Epithelial cell of esophagus (primary cell): ENCODE data around the gene GPX4.

Experiments used
- DNase-seq: peaks from one replicate; pipeline ENCODE4 v3.0.0; 2010; ENCODE audit warnings: low read depth
- H3K4me3 ChIP-seq: 2 replicates; pipeline ENCODE4 v1.5.1; 2011; ENCODE audit warnings: mild to moderate bottlenecking, low read length, control low read depth
- TF ChIP-seq, protein P1 (sequence below): IDR thresholded peaks from 2 replicates; pipeline ENCODE4 v1.5.1; 2011; ENCODE audit warnings: low read depth, mild to moderate bottlenecking, low read length, control low read depth, inconsistent platforms; ENCODE audit not compliant: insufficient read depth; ENCODE audit errors: missing control alignments

The GPX4 gene

DNA sequence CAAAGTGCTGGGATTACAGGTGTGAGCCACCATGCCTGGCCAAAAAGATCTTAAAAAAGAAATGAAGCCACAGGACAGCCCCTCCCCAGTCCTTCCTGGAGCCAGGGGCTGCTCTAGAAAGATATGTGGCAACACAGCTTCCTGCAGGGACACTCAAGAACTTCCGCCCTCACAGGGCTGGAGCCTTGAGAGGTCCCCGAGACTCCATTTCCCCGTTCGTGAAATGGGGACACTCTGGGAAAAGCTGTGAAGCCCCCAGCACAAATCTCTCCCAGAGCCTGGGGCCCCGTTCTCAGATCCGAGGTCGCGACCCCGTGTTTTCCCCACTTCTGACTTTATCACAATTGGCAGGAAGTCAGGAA, 2.5 kb upstream of the GPX4 start:
- no peak overlapping the region for H3K4me3 ChIP-seq
- TF ChIP-seq, protein P1, sequence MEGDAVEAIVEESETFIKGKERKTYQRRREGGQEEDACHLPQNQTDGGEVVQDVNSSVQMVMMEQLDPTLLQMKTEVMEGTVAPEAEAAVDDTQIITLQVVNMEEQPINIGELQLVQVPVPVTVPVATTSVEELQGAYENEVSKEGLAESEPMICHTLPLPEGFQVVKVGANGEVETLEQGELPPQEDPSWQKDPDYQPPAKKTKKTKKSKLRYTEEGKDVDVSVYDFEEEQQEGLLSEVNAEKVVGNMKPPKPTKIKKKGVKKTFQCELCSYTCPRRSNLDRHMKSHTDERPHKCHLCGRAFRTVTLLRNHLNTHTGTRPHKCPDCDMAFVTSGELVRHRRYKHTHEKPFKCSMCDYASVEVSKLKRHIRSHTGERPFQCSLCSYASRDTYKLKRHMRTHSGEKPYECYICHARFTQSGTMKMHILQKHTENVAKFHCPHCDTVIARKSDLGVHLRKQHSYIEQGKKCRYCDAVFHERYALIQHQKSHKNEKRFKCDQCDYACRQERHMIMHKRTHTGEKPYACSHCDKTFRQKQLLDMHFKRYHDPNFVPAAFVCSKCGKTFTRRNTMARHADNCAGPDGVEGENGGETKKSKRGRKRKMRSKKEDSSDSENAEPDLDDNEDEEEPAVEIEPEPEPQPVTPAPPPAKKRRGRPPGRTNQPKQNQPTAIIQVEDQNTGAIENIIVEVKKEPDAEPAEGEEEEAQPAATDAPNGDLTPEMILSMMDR = no peak
- DNase-seq = no peak

DNA sequence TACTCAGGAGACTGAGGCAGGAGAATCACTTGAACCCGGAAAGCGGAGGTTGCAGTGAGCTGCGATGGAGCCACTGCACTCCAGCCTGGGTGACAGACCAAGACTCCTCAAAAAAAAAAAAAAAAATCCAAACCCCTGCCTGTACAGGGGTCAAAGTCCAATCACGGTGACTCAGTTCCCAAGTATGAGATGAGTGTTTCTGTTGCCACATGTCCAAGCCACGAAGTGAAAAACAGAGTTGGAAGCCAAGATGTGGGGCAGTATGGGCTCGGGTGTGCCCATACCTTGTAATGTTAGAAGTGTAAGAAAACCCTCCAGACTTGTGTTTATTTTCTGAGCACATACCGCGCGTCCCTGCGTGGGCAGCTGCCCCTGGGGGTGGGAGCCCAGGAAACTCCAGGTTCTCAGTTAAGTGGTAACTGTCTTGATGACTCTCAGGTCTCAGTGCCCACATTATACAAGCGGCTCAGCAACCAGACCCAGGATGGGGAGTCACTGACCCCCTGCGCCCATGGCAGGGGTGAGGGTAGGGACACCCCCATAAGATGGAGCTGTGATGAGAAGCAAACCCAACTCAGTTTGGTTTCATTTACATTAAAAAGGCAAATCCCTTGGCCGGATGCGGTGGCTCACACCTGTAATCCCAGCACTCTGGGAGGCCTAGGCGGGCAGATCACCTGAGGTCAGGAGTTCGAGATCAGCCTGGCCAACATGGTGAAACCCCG, 1.2 kb upstream of the GPX4 start:
- TF ChIP-seq, protein P1 = no peak
- DNase-seq = peak; percentile 98
- H3K4me3 ChIP-seq = no peak overlapping the region

DNA sequence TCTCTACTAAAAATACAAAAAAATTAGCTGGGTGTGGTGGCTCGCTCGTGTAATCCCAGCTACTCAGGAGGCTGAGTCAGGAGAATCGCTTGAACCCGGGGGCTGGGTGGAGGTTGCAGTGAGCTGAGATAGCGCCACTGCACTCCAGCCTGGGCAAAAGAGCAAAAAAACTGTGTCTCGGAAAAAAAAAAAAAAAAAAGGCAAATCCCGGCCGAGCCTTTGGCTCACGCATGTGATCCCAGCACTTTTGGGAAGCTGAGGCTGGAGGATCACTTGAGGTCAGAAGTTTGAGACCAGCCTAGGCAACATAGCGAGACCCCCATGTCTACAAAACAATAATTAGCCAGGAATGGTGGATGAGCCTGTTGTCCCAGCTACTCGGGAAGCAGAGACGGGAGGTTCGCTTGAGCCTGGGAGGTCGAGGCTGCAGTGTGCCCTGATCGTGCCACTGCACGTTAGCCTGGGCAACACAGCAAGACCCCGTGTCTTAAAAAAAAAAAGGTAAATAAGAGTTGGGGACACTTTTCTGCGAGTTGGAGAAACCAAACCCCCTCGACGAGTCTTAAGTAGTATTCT, 574 bp upstream of the GPX4 start:
- DNase-seq = no peak
- peak overlapping the region; percentile 19 for H3K4me3 ChIP-seq
- TF ChIP-seq, protein P1 = no peak

DNA sequence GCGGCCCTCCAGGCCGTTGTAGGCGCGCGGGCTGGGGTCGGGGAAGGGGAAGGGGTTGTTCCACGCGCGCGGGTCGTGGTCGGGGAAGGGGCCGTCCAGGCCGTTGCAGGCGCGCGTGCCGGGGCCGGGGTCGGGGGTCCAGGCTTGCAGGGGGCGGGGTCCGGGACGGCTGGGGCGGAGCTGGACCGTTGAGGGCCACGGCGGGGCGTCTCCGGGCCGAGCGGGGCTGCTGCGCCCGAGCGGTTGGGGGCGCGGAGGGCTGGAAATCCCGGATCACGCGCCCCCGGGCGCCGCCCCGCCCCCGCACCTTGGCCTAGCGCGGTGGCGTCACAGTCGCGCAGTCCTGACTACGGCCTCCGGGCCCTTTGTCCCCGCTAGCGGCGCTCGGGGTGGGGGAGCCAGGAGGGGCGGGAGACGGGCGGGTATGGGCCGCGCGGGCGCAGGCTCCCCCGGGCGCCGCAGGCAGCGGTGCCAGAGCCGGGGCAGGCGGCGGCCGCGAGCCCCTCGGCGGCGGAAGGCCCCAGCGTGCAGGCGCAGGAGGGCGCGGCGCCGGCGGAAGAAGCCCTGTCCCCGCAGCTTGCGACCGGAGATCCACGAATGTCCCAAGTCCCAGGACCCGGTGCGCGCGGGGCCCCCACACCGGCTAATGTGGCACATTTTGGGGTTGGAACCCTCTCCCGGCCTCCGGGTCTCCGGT, 665 bp downstream of the GPX4 start:
- H3K4me3 ChIP-seq = peak overlapping the region; percentile 57
- TF ChIP-seq, protein P1 = no peak
- peak; percentile 74 for DNase-seq

DNA sequence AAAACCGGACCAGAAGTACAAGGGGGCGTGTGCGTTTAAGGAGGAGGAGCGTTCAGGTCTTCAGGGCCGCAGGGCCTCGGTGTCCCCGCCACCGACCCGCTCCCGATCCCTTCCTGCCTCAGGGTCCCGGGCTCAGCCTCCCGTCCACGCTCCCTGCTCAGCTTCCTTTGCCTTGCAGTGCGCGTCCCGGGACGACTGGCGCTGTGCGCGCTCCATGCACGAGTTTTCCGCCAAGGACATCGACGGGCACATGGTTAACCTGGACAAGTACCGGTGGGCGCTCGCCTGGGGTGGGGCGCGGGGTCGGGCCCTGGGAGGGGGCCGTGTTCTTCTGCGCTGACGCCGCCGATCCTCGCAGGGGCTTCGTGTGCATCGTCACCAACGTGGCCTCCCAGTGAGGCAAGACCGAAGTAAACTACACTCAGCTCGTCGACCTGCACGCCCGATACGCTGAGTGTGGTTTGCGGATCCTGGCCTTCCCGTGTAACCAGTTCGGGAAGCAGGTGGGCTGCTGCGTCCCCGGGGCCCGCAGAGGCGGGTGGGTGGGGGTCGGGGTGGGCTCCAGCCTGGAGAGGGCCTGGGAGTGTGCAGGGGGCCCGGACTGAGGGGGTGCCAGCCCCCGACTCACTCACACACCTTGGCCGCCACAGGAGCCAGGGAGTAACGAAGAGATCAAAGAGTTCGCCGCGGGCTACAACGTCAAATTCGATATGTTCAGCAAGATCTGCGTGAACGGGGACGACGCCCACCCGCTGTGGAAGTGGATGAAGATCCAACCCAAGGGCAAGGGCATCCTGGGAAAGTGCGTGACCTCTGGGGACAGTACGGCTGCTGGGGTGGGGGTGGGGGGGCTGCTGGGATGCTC, 1.4 kb downstream of the GPX4 start:
- peak overlapping the region; percentile 57 for H3K4me3 ChIP-seq
- TF ChIP-seq, protein P1 = no peak
- DNase-seq = peak; percentile 61

DNA sequence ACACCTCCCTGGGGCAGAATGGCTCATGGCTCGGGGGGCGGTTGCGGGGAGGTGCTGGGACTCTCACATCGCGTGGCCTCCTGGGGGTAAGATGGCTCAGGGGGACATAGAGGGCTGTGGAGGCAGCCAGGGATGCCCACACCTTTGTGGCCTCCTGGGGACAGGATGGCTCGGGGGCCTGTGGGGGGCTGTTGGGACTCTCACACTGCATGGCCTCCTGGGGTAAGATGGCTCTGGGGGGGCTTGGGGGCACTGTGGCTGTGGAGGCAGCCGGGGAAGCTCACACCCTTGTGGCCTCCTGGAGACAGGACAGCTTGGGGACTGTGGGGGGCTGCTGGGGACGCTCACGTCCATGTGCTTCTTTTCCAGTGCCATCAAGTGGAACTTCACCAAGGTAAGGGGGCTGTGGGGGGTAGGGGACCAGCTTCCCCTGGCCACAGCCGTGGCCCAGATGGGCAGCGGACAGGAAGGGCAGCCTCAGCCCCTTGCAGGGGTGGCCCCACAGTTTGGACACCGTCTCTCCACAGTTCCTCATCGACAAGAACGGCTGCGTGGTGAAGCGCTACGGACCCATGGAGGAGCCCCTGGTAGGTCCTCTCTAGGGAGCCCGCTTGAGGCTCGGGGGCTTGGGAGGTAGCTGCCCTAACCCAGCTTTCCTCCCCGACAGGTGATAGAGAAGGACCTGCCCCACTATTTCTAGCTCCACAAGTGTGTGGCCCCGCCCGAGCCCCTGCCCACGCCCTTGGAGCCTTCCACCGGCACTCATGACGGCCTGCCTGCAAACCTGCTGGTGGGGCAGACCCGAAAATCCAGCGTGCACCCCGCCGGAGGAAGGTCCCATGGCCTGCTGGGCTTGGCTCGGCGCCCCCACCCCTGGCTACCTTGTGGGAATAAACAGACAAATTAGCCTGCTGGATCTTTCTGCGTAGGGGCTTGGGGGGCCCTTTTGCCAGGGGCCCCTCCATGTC, 2.4 kb downstream of the GPX4 start:
- H3K4me3 ChIP-seq = no peak overlapping the region
- DNase-seq = no peak
- TF ChIP-seq, protein P1 = no peak
